ENCODE measurements around the gene ZNF827.

DNA sequence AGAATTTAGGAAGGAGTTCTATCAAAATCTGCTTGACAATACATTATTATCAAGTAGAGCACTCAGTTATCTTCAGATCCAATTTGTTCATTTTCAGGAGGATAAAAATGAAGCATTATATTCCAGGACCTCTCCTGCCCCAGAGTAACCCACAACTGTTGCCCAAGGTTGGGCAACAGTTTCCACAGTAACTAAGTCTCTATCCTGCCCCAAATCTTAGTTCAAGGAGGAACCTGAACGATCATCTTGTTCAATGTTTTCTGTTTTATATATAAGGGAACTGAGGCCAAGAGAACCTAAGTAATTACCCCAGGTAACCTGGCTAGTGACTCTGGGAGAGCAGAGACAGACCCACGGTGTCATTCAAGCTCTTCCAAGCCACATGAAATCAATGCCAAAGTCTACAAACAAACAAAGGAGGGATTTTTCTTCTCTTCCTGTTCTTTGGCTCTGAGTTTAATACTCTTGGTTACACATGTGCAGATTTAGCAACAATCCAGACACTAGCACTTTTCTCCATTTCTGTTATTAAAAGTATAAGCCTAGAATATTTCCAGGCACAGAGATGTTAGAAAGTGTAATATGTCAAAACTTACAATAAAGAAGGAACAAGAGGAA, 153.1 kb downstream of the ZNF827 start:
- TF ChIP-seq ZNF580 (tag by site-specific recombination; IDR thresholded peaks at IDR 0.05): no peak
- TF ChIP-seq, protein P1, sequence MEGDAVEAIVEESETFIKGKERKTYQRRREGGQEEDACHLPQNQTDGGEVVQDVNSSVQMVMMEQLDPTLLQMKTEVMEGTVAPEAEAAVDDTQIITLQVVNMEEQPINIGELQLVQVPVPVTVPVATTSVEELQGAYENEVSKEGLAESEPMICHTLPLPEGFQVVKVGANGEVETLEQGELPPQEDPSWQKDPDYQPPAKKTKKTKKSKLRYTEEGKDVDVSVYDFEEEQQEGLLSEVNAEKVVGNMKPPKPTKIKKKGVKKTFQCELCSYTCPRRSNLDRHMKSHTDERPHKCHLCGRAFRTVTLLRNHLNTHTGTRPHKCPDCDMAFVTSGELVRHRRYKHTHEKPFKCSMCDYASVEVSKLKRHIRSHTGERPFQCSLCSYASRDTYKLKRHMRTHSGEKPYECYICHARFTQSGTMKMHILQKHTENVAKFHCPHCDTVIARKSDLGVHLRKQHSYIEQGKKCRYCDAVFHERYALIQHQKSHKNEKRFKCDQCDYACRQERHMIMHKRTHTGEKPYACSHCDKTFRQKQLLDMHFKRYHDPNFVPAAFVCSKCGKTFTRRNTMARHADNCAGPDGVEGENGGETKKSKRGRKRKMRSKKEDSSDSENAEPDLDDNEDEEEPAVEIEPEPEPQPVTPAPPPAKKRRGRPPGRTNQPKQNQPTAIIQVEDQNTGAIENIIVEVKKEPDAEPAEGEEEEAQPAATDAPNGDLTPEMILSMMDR (tag by site-specific recombination; IDR thresholded peaks at IDR 0.05): no peak

Data from HEK293 (cell line).